ENCODE data around the gene AKAP13.

AKAP13 gene

GRCh38 chr15:85592148-85592547 lies 211.7 kb downstream of the AKAP13 start:
- no peak for DNase-seq (ENCODE audit: low read depth, low spot score)

GRCh38 chr15:85593809-85594445 lies 213.5 kb downstream of the AKAP13 start:
- no peak for DNase-seq (ENCODE audit: low read depth, low spot score)

- DNase-seq (ENCODE audit: low read depth, low spot score): no peak
Measured at GRCh38 chr15:85595804-85596536, 215.6 kb downstream of the AKAP13 start.

- no peak for DNase-seq (ENCODE audit: low read depth, low spot score)
Measured at GRCh38 chr15:85597155-85597815, 216.9 kb downstream of the AKAP13 start.

GRCh38 chr15:85598219-85598618 lies 217.8 kb downstream of the AKAP13 start:
- DNase-seq (ENCODE audit: low read depth, low spot score): no peak

- no peak for DNase-seq (ENCODE audit: low read depth, low spot score)
Measured at GRCh38 chr15:85598718-85599398, 218.5 kb downstream of the AKAP13 start.

- no peak for DNase-seq (ENCODE audit: low read depth, low spot score)
Measured at GRCh38 chr15:85600001-85600400, 219.6 kb downstream of the AKAP13 start.

GRCh38 chr15:85603160-85603559 lies 222.8 kb downstream of the AKAP13 start:
- DNase-seq (ENCODE audit: low read depth, low spot score): no peak

- no peak for DNase-seq (ENCODE audit: low read depth, low spot score)
Measured at GRCh38 chr15:85603703-85604102, 223.3 kb downstream of the AKAP13 start.

- no peak for DNase-seq (ENCODE audit: low read depth, low spot score)
Measured at GRCh38 chr15:85604194-85604593, 223.8 kb downstream of the AKAP13 start.

GRCh38 chr15:85606738-85607137 lies 226.3 kb downstream of the AKAP13 start:
- no peak for DNase-seq (ENCODE audit: low read depth, low spot score)

GRCh38 chr15:85607141-85607806 lies 226.9 kb downstream of the AKAP13 start:
- DNase-seq (ENCODE audit: low read depth, low spot score): no peak

GRCh38 chr15:85607842-85608241 lies 227.4 kb downstream of the AKAP13 start:
- no peak for DNase-seq (ENCODE audit: low read depth, low spot score)

GRCh38 chr15:85609492-85609891 lies 229.1 kb downstream of the AKAP13 start:
- DNase-seq (ENCODE audit: low read depth, low spot score): no peak

GRCh38 chr15:85611361-85611760 lies 231.0 kb downstream of the AKAP13 start:
- no peak for DNase-seq (ENCODE audit: low read depth, low spot score)

- no peak for DNase-seq (ENCODE audit: low read depth, low spot score)
Measured at GRCh38 chr15:85614059-85614458, 233.7 kb downstream of the AKAP13 start.

- no peak for DNase-seq (ENCODE audit: low read depth, low spot score)
Measured at GRCh38 chr15:85615930-85616329, 235.5 kb downstream of the AKAP13 start.

GRCh38 chr15:85616549-85617110 lies 236.2 kb downstream of the AKAP13 start:
- DNase-seq (ENCODE audit: low read depth, low spot score): no peak

GRCh38 chr15:85618228-85618505 lies 237.8 kb downstream of the AKAP13 start:
- DNase-seq (ENCODE audit: low read depth, low spot score): no peak

- peak; percentile 24 for DNase-seq (ENCODE audit: low read depth, low spot score)
Measured at GRCh38 chr15:85618956-85619491, 238.6 kb downstream of the AKAP13 start.

- no peak for DNase-seq (ENCODE audit: low read depth, low spot score)
Measured at GRCh38 chr15:85619992-85620689, 239.7 kb downstream of the AKAP13 start.

Data from activated CD4-positive, CD25-positive, alpha-beta regulatory T cell treated with anti-CD3 and anti-CD28 coated beads, Interleukin-2, amount 50 U/mL, for 16 hours (primary cell).